NB4 (cell line): Measurements from ENCODE around the gene EDDM3A.

ENCODE experiments used
- DNase-seq: peaks from one replicate; pipeline ENCODE4 v3.0.0; 2010; ENCODE audit warnings: low read depth
- H3K4me3 ChIP-seq: one replicate; pipeline ENCODE4 v1.5.1; 2011; ENCODE audit warnings: mild to moderate bottlenecking, low read depth, low read length, moderate library complexity
- MYC ChIP-seq: IDR thresholded peaks from 2 replicates; pipeline ENCODE4 v1.6.1; 2011; ENCODE audit warnings: low read depth, low read length
- POLR2A ChIP-seq: IDR thresholded peaks from 2 replicates; pipeline ENCODE4 v1.6.1; 2011; ENCODE audit warnings: mild to moderate bottlenecking; ENCODE audit not compliant: insufficient read length; ENCODE audit errors: extremely low read depth
- TF ChIP-seq, protein P1 (sequence below): IDR thresholded peaks from one replicate; pipeline ENCODE4 v1.5.1; 2012; ENCODE audit warnings: low read depth, low read length
- TF ChIP-seq, protein P2 (sequence below): IDR thresholded peaks from 2 replicates; pipeline ENCODE4 v1.6.1; 2011; ENCODE audit warnings: low read depth, low read length

The EDDM3A gene

DNA sequence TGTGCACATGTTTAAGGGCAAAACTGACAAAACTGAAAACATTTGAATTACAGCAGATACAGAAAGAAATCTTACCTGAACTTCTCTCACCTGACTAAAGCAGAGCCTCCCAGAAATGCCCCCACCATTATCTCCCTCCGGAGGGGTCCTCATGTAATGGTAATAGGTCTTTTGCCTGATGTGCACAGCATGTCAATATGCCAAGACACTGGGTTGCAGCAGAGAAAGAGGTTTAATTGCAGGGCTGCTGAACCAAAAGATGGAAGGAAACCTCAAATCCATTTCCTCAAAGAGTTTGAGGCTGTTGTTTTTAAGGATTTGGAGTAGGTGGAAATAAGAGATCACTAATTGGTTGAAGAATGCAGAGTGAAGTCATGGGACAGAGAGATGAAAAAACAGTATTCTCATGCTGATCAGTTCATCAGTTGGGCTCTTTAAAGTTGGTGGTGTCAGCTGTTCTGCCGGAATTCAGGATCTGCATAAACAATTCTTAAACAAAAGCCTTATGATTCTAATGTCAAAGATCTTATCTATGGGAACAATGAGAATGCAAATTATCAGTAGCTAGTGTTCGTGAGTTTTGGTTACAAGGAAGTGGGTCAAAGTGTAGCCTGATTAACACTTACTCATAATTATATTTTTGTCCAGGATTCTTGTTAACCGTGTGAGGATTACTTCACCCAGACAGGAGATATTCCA, 38.9 kb upstream of the EDDM3A start:
- no peak overlapping the region for H3K4me3 ChIP-seq
- DNase-seq: no peak

DNA sequence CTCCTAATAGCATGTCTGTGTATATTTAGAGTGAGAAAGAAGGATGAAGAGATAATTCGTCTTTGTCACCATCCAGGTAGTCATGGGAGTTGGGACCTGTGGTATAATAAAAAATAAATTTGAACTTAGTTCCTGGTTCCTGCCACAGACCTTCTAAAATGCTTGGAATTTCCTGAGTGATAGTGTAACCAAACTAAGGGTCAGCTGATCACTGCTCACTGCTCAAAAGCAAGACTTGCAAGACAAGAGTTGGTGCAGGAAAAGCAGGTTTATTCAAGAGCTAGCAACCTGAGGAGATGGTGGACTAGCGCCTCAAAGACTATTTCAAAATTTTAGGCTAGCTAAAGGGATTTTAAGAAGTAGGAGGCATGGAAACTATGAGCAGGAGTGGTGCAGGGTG, 38.1 kb upstream of the EDDM3A start:
- no peak overlapping the region for H3K4me3 ChIP-seq
- TF ChIP-seq MYC (no peak), POLR2A (no peak)
- TF ChIP-seq, protein P1, sequence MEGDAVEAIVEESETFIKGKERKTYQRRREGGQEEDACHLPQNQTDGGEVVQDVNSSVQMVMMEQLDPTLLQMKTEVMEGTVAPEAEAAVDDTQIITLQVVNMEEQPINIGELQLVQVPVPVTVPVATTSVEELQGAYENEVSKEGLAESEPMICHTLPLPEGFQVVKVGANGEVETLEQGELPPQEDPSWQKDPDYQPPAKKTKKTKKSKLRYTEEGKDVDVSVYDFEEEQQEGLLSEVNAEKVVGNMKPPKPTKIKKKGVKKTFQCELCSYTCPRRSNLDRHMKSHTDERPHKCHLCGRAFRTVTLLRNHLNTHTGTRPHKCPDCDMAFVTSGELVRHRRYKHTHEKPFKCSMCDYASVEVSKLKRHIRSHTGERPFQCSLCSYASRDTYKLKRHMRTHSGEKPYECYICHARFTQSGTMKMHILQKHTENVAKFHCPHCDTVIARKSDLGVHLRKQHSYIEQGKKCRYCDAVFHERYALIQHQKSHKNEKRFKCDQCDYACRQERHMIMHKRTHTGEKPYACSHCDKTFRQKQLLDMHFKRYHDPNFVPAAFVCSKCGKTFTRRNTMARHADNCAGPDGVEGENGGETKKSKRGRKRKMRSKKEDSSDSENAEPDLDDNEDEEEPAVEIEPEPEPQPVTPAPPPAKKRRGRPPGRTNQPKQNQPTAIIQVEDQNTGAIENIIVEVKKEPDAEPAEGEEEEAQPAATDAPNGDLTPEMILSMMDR: no peak
- TF ChIP-seq, protein P2, sequence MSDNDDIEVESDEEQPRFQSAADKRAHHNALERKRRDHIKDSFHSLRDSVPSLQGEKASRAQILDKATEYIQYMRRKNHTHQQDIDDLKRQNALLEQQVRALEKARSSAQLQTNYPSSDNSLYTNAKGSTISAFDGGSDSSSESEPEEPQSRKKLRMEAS: no peak
- no peak for DNase-seq

More for the DNA sequence above, 38.9 kb upstream of the EDDM3A start:
- TF ChIP-seq, protein P2: no peak
- no peak for TF ChIP-seq MYC
- TF ChIP-seq, protein P1: no peak
- TF ChIP-seq POLR2A: no peak

DNA sequence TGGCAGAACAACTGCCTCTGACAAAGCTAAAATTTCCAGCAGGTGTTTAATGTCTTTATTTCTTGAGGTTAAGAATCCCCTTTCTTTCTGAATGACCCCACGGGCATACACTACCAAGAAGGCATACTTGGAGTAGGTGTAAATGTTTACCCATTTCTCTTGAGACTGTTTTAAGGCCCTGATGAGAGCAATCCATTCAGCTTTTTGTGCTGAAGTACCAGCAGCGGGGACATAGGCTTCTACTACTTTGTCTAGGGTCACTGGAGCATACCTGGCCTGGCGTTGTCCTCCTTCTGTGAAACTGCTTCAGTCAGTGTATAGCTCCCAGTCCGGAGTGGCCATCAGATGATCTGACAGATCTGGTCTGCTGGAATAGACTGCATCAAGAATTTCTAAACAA, 34.4 kb upstream of the EDDM3A start:
- no peak overlapping the region for H3K4me3 ChIP-seq
- DNase-seq: no peak
- TF ChIP-seq, protein P1: no peak
- TF ChIP-seq, protein P2: no peak
- TF ChIP-seq MYC (no peak), POLR2A (no peak)

DNA sequence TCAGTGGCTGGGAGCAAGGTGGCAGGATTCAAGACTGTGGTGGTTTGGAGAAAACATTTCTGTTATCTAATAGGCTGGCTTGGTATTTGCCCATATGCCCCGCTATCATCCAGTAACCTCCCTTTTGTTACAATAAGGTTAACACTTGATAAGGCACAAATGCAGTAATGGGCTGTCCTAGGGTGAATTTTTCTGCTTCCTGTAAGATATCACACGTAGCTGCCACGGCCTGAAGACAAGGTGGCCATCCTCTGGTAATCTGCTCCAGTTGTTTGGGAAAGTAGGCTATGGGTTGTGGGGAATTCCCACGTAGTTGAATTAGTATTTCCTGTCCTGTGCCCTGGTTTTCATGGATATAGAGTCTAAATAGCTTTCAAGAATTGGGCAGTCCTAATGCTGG, 34.0 kb upstream of the EDDM3A start:
- no peak for DNase-seq
- TF ChIP-seq, protein P2: no peak
- TF ChIP-seq, protein P1: no peak
- TF ChIP-seq MYC (no peak), POLR2A (no peak)
- H3K4me3 ChIP-seq: no peak overlapping the region

DNA sequence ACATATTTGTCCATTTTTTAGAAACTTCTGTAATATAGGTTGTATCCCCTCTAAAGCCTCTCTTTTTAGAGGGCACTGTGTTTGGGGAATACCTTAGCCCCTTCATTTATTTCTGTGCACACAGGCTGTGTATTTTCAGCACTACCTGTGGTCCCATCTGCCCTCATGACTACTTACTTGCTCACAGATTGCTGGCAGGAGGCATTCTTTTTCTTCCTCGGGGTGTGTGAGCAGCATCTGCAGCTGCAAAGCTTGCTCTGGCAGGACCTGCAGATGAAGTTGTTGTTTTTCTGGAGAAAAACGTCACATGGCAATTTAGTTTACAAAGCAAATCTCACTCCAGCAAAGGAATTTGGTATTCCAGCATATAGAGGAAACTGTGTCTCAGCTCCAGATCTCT, 32.8 kb upstream of the EDDM3A start:
- H3K4me3 ChIP-seq: no peak overlapping the region
- no peak for DNase-seq
- TF ChIP-seq, protein P2: no peak
- no peak for TF ChIP-seq MYC
- TF ChIP-seq, protein P1: no peak
